ENCODE results near the gene LSS. TPM values are rescaled to one million over a fixed set of nuclear protein-coding genes. Genes with fewer than 3 reads are reported as not detected.

The LSS gene
- total RNA-seq, 3 donors from 2014 or later (not counting 1 experiment from before 2014, with no cell fraction given) = 59.9 to 82.2 (median 62.7) TPM

DNA sequence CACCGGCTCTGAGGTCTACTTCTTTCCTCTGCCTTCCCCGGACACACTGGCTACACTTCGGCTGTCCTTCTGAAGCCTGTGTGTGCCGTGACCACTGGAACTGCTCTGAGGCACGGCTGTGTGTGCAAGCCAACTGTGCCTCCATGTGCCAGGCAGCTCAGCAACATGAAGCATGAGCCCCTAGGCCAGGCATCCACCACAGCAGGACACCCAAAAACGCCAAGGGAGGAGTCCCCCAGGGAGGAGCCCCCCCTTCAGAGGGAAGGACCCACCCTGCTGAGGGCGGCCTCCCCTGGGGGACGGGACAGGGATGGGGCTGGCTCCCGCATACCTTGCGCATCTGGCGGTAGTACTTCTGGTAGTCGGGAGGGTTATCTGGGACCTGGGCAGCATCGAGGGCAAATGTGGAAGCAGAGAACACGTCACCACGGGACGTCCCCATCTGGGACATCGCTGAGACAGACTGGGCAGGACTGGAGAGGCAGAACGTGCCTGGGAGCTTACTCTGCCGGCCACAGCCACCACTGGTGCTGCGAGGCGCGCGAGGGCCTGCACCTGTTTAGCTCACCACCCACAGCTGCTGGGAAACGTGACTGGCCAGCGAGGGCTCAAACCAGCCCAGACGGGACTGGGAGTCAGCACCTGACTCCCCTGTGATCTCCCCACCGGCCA lies 20.5 kb downstream of the LSS start:
- H3K27ac Mint-ChIP-seq = no peak overlapping the region
- DNase-seq = no peak
- Histone ChIP-seq H3K9me3 (ENCODE audit: control insufficient read depth, insufficient read depth, low read length) (no peaks in the 10 kb centered on the region), H3K27ac (ENCODE audit: low read length) (no peak overlapping the region), H3K4me1 (ENCODE audit: control insufficient read depth, insufficient read depth, low read length) (no peaks in the 10 kb centered on the region), H3K36me3 (ENCODE audit: control insufficient read depth, insufficient read depth, low read length) (peaks cover 13% of the 10 kb centered on the region), H3K4me3 (ENCODE audit: low read length) (no peak overlapping the region), H3K27me3 (ENCODE audit: control insufficient read depth, insufficient read depth, low read length) (no peaks in the 10 kb centered on the region)
- ATAC-seq = no peak
- TF ChIP-seq, protein P1, sequence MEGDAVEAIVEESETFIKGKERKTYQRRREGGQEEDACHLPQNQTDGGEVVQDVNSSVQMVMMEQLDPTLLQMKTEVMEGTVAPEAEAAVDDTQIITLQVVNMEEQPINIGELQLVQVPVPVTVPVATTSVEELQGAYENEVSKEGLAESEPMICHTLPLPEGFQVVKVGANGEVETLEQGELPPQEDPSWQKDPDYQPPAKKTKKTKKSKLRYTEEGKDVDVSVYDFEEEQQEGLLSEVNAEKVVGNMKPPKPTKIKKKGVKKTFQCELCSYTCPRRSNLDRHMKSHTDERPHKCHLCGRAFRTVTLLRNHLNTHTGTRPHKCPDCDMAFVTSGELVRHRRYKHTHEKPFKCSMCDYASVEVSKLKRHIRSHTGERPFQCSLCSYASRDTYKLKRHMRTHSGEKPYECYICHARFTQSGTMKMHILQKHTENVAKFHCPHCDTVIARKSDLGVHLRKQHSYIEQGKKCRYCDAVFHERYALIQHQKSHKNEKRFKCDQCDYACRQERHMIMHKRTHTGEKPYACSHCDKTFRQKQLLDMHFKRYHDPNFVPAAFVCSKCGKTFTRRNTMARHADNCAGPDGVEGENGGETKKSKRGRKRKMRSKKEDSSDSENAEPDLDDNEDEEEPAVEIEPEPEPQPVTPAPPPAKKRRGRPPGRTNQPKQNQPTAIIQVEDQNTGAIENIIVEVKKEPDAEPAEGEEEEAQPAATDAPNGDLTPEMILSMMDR (IDR thresholded peaks at IDR 0.05) = no peak
- no peaks in the 10 kb centered on the region for H3K27me3 Mint-ChIP-seq (ENCODE audit: low read depth in 2 of 2)
- H3K4me3 Mint-ChIP-seq = no peak overlapping the region
- intact Hi-C loops (cut with micrococcal nuclease) = no loop called here
- 92% methylated on average over 27 of the region's 27 CpGs for WGBS (ENCODE audit: insufficient coverage)
- no peaks in the 10 kb centered on the region for H3K4me1 Mint-ChIP-seq
- no peaks in the 10 kb centered on the region for H3K9me3 Mint-ChIP-seq
- H3K36me3 Mint-ChIP-seq = no peaks in the 10 kb centered on the region

DNA sequence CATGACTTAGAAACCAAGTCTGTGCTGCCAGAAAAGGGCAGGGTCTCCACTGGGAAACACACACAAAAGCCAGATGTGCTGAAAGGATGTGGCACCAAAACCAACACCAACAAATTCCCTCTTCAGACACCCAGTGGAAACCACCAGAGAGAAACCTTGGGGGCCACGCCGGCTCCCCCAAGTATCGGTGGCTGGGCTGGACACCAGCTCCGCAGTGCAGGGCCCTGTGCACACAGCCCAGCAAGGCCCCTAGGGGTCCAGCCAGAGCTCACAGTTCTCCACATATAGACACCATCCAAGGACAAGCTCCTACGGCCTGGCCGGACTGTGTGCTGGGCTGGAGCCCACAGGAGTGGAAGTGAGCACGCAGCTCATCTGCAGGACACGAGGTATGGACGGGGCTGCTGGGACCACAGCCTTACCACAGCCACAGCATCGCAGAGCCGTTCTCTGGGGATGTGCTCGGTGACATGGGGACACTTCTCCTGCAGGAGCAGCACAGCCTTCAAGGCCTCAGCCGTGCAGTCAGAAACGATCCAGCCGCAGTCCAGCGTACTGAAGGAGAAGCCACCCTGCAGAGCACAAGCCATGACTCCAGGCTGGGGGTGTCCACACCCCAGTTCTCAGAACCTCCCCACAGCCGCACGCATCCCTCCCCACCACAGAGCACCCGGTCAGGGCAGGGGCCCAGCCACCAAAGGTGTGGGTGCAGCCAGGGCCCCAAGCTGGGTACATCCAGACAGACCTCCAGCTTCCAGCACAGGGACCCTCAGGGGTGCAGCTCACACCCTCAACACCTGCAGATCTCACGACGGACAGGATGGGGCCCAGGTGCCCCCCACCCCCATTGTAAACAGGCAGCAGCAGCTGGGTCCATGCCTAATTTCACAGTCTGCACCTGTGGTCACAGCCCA lies 21.3 kb downstream of the LSS start:
- no peaks in the 10 kb centered on the region for H3K36me3 Mint-ChIP-seq
- peaks cover 13% of the 10 kb centered on the region for H3K36me3 ChIP-seq (ENCODE audit: control insufficient read depth, insufficient read depth, low read length)

DNA sequence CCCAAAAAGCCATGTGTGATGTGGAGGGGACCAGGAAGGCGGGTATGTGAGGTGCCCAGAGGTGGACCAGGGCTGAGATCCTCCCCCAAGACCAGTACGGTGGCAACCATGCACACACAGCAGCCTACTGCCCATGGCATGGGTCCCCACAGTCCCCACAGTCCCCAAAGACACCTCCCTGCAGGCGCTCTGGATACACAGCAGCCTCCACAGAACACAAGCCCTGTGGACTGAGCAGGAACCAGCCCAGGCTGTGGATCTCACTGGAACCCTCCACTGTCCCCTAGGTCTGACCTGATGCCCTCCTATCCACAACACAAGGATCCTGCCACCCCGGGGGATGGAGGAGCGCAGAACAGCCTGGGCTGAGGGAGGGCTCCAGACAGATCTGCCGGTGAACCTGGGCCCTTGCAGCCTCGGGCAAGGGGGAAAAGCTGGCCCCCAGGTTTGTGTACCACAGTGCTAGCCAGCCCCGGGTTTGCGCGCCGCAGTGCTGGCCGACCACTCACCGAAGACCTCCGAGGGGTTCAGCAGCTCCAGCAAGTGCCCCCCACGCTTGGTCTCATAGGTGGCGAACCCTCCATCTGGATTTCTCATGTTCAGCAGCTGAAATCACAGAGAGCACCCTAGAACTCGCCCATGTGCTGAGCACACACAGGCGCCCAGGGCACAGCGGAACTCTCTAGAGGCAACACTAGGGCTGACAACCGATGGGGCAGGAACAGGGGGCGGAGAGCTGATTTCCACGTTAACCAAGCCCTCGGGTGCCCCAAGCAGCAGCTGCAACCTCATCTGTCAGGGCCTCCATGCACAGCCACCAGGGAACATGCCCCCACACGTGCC lies 22.2 kb downstream of the LSS start:
- H3K9me3 ChIP-seq (ENCODE audit: control insufficient read depth, insufficient read depth, low read length) = no peaks in the 10 kb centered on the region
- TF ChIP-seq, protein P1 (IDR thresholded peaks at IDR 0.05) = no peak
- H3K36me3 Mint-ChIP-seq = no peaks in the 10 kb centered on the region
- H3K27ac Mint-ChIP-seq = no peak overlapping the region
- H3K4me3 Mint-ChIP-seq = no peak overlapping the region
- WGBS (ENCODE audit: insufficient coverage) = 95% methylated on average over 24 of the region's 24 CpGs
- H3K27ac ChIP-seq (ENCODE audit: low read length) = no peak overlapping the region
- H3K4me1 Mint-ChIP-seq = no peaks in the 10 kb centered on the region
- DNase-seq = no peak
- no peaks in the 10 kb centered on the region for H3K4me1 ChIP-seq (ENCODE audit: control insufficient read depth, insufficient read depth, low read length)
- H3K9me3 Mint-ChIP-seq = no peaks in the 10 kb centered on the region
- intact Hi-C loops (cut with micrococcal nuclease) = no loop called here
- peaks cover 13% of the 10 kb centered on the region for H3K36me3 ChIP-seq (ENCODE audit: control insufficient read depth, insufficient read depth, low read length)
- ATAC-seq = no peak
- H3K27me3 ChIP-seq (ENCODE audit: control insufficient read depth, insufficient read depth, low read length) = no peaks in the 10 kb centered on the region
- no peaks in the 10 kb centered on the region for H3K27me3 Mint-ChIP-seq (ENCODE audit: low read depth in 2 of 2)
- no peak overlapping the region for H3K4me3 ChIP-seq (ENCODE audit: low read length)

More for the DNA sequence above, 21.3 kb downstream of the LSS start:
- no peak overlapping the region for H3K4me3 ChIP-seq (ENCODE audit: low read length)
- TF ChIP-seq, protein P1 (IDR thresholded peaks at IDR 0.05) = no peak
- H3K27me3 ChIP-seq (ENCODE audit: control insufficient read depth, insufficient read depth, low read length) = no peaks in the 10 kb centered on the region
- intact Hi-C loops (cut with micrococcal nuclease) = no loop called here
- H3K4me1 Mint-ChIP-seq = no peaks in the 10 kb centered on the region
- no peaks in the 10 kb centered on the region for H3K9me3 ChIP-seq (ENCODE audit: control insufficient read depth, insufficient read depth, low read length)
- H3K4me3 Mint-ChIP-seq = no peak overlapping the region
- no peak overlapping the region for H3K27ac Mint-ChIP-seq
- DNase-seq = no peak
- H3K27me3 Mint-ChIP-seq (ENCODE audit: low read depth in 2 of 2) = no peaks in the 10 kb centered on the region
- no peaks in the 10 kb centered on the region for H3K9me3 Mint-ChIP-seq
- no peak overlapping the region for H3K27ac ChIP-seq (ENCODE audit: low read length)
- ATAC-seq = no peak
- 93% methylated on average over 21 of the region's 21 CpGs for WGBS (ENCODE audit: insufficient coverage)
- no peaks in the 10 kb centered on the region for H3K4me1 ChIP-seq (ENCODE audit: control insufficient read depth, insufficient read depth, low read length)

Measured in natural killer cell (primary cell).